OCI-LY3 (cell line): ENCODE measurements around the gene QRICH2.

Source experiments
- H2AFZ ChIP-seq: fragments of 200-600, 300-600 bp; shearing (Covaris generic); 2 replicates; pipeline ENCODE4 v1.6.0; 2014; ENCODE audit warnings: antibody characterized with exemption, low read depth, low read length
- H3K27ac ChIP-seq: fragments of 200-600, 300-600 bp; sonication (generic); 2 replicates; pipeline ENCODE4 v1.5.1; 2014; ENCODE audit warnings: mild to moderate bottlenecking, low read length, moderate library complexity, mixed read lengths
- H3K27me3 ChIP-seq: fragments of 200-600, 300-600 bp; sonication (generic); 2 replicates; pipeline ENCODE4 v1.6.1; 2014; ENCODE audit warnings: low read depth, low read length, mixed read lengths
- H3K36me3 ChIP-seq: fragments of 200-600, 300-600 bp; sonication (generic); replicated peaks from 2 replicates; pipeline ENCODE3; 2014; ENCODE audit warnings: low read depth, low read length, mixed read lengths
- H3K4me1 ChIP-seq: fragments of 300-600, 200-600 bp; sonication (generic); 2 replicates; pipeline ENCODE4 v1.6.1; 2014; ENCODE audit warnings: low read length, mixed read lengths
- H3K4me2 ChIP-seq: fragments of 200-600, 300-600 bp; sonication (generic); 2 replicates; pipeline ENCODE4 v1.6.1; 2014; ENCODE audit warnings: low read length, mixed read lengths
- H3K4me3 ChIP-seq: fragments of 300-600, 200-600 bp; sonication (generic); 2 replicates; pipeline ENCODE4 v1.5.1; 2014; ENCODE audit warnings: antibody characterized with exemption, mild to moderate bottlenecking, low read length, moderate library complexity
- H3K79me2 ChIP-seq: fragments of 300-600, 200-600 bp; shearing (Covaris generic); 2 replicates; pipeline ENCODE4 v1.6.1; 2014; ENCODE audit warnings: mild to moderate bottlenecking, low read length, mixed read lengths
- H3K9ac ChIP-seq: fragments of 300-600, 200-600 bp; shearing (Covaris generic); 2 replicates; pipeline ENCODE4 v1.6.0; 2014; ENCODE audit warnings: mild to moderate bottlenecking, low read length, moderate library complexity
- H3K9me3 ChIP-seq: fragments of 200-600, 300-600 bp; shearing (Covaris generic); 2 replicates; pipeline ENCODE4 v1.6.1; 2014; ENCODE audit warnings: low read length, mixed read lengths; ENCODE audit not compliant: insufficient read depth
- H4K20me1 ChIP-seq: fragments of 200-600, 300-600 bp; sonication (generic); 2 replicates; pipeline ENCODE4 v1.6.1; 2016; ENCODE audit warnings: low read length, mixed read lengths; ENCODE audit not compliant: insufficient read depth
- CTCF ChIP-seq: fragments of 200-600, 300-600 bp; sonication (generic); IDR thresholded peaks from 2 replicates; pipeline ENCODE4 v1.5.1; 2014; ENCODE audit warnings: antibody characterized with exemption, low read length, low read depth
- EZH2phosphoT487 ChIP-seq: fragments of 200-600 bp; shearing (Covaris generic); IDR thresholded peaks from 2 replicates; pipeline ENCODE4 v1.6.1; 2018; ENCODE audit warnings: antibody characterized with exemption, mixed run types, low read depth

Gene QRICH2

GRCh38 chr17:76276069-76276431, 32.0 kb downstream of the QRICH2 start:
- Histone ChIP-seq H3K4me2 (peak overlapping the region; percentile 67), H3K27ac (peak overlapping the region; percentile 8; the same call in 1 of the 2 replicates), H3K27me3 (no peaks in the 10 kb centered on the region), H3K36me3 (peaks cover under 1% of the 10 kb centered on the region), H3K9ac (peak overlapping the region; percentile 38; the same call in 1 of the 2 replicates), H3K4me1 (peaks cover 52% of the 10 kb centered on the region), H2AFZ (peak overlapping the region; percentile 42; the same call in 1 of the 2 replicates), H4K20me1 (no peaks in the 10 kb centered on the region), H3K4me3 (no peak overlapping the region), H3K79me2 (peaks cover 8% of the 10 kb centered on the region), H3K9me3 (no peaks in the 10 kb centered on the region)
- TF ChIP-seq CTCF (peak; percentile 29; the same call in 1 of the 2 replicates), EZH2phosphoT487 (no peak)

- no peak overlapping the region for H3K4me3 ChIP-seq
- H3K4me2 ChIP-seq, result peak overlapping the region; percentile 67
- H3K27me3 ChIP-seq, result no peaks in the 10 kb centered on the region
- peaks cover 4% of the 10 kb centered on the region for H3K36me3 ChIP-seq
- H3K27ac ChIP-seq, result peak overlapping the region; percentile 8; the same call in 1 of the 2 replicates
- H3K4me1 ChIP-seq, result peaks cover 57% of the 10 kb centered on the region
- H4K20me1 ChIP-seq, result no peaks in the 10 kb centered on the region
- H3K79me2 ChIP-seq, result peaks cover 13% of the 10 kb centered on the region
- no peaks in the 10 kb centered on the region for H3K9me3 ChIP-seq
- TF ChIP-seq EZH2phosphoT487 (no peak), CTCF (no peak)
- peak overlapping the region; percentile 38; the same call in 1 of the 2 replicates for H3K9ac ChIP-seq
- H2AFZ ChIP-seq, result peak overlapping the region; percentile 42; the same call in 1 of the 2 replicates
Observed at GRCh38 chr17:76275382-76276068, 32.6 kb downstream of the QRICH2 start.

DNA sequence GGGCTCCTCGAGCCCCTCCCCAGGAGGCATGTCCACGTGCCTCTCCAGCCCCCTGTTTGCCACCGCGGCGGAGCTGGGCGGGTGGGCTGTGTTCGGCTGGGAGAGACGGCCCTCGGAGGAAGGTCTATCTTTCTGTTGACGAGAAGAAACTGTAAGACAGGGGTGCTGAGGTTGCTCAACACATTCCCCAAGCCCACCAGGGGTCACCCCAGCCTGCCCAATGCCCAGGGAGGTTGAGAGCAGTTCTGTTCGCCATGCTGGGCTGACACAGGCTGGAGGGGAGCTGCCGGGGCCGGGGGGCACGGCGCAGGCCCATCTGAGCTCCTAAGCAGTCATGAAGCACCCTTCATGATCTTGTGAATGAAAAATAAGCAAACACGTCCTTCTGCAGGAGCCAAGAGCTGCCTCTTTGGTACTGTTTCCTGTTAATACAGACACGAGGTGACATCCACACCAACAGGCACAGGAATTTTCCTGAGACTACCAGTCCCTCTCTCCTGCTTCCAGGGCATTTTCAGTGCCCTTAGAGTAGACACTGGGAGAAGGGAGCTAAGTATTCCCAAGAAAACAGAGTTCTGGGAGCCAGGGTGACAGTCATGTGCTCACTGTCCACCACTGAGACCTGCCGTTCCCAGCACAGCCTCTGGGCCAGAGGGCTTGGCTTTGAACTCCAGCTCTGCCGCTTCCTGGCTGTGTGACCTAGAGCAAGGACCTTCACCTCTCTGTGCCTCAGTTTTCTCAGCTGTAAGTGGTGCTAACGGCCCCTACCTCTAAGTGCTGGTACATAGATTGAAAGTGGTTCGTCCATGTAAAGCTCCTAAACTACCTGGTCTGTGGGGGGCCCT, 33.7 kb downstream of the QRICH2 start:
- Histone ChIP-seq H3K79me2 (peaks cover 21% of the 10 kb centered on the region), H4K20me1 (peaks cover 7% of the 10 kb centered on the region; the same call in 1 of the 2 replicates), H3K27me3 (no peaks in the 10 kb centered on the region), H3K9me3 (no peaks in the 10 kb centered on the region), H3K4me3 (peak overlapping the region; percentile 51; the same call in 1 of the 2 replicates), H3K9ac (peak overlapping the region; percentile 78; the same call in 1 of the 2 replicates), H2AFZ (no peak overlapping the region), H3K4me1 (peaks cover 68% of the 10 kb centered on the region), H3K36me3 (peaks cover 8% of the 10 kb centered on the region), H3K4me2 (peak overlapping the region; percentile 67), H3K27ac (peak overlapping the region; percentile 94)
- TF ChIP-seq EZH2phosphoT487, result no peak
- TF ChIP-seq CTCF, result no peak
